Ovary (tissue), 9 donors: ENCODE data around the gene RIPOR3. TPM values are rescaled to one million over a fixed set of nuclear protein-coding genes. Genes with fewer than 3 reads are reported as not detected.
"Not testable (repeated sequence)": the region's sequence is repeated elsewhere in the genome, so short reads cannot be mapped to it uniquely, and the experiment has no call there.

Experiments
- DNase-seq, 5 donors: peaks; one replicate each; pipeline ENCODE4 v3.0.0-alpha.2; 2019 to 2020
- H3K27ac ChIP-seq, 2 donors: fragments of 200-600 bp; one replicate each; pipeline versions ENCODE4 v1.5.1 to v1.8.0; 2019 to 2022
- H3K27me3 ChIP-seq: fragments of 200-600 bp; one replicate; pipeline ENCODE4 v1.8.0; 2022
- H3K36me3 ChIP-seq: fragments of 200-600 bp; sonication (generic); one replicate; pipeline ENCODE4 v1.5.1; 2019
- H3K4me1 ChIP-seq: one replicate; pipeline ENCODE4 v1.8.1; 2013; ENCODE audit warnings: mild to moderate bottlenecking, moderate library complexity; ENCODE audit not compliant: insufficient read depth
- H3K4me3 ChIP-seq: fragments of 200-600 bp; sonication (generic); one replicate; pipeline ENCODE4 v1.5.1; 2017
- H3K9me3 ChIP-seq, 2 donors: fragments of 200-600 bp in 1 of 2; sonication (generic) in 1 of 2; one replicate each; pipeline versions ENCODE4 v1.5.1 to v1.8.1; 2013 to 2019; ENCODE audit warnings: mild to moderate bottlenecking in 1 of 2, moderate library complexity in 1 of 2
- CTCF ChIP-seq, 3 donors: fragments of 450-650 bp in 2 of 3; fragments of 200-600 bp in 1 of 3; IDR thresholded peaks; one replicate each; pipeline versions ENCODE4 v1.5.1 to v1.8.0; 2016 to 2022; ENCODE audit warnings: antibody characterized with exemption in 3 of 3, mild to moderate bottlenecking in 1 of 3
- EP300 ChIP-seq: sonication (generic); formaldehyde crosslinking; IDR thresholded peaks from one replicate; pipeline ENCODE4 v1.6.1; 2017; ENCODE audit warnings: antibody characterized with exemption
- POLR2A ChIP-seq: fragments of 450-650 bp; IDR thresholded peaks from one replicate; pipeline ENCODE4 v1.6.1; 2017; ENCODE audit warnings: antibody characterized with exemption, mild to moderate bottlenecking, moderate library complexity
- WGBS, 3 donors: extraction: QIAGEN DNeasy Blood & Tissue Kit in 1 of 3; methylation state at CpG; one replicate each; pipeline versions ENCODE4 v1.1.5 to v1.1.7; 2013 to 2017; 5-methylcytosine and 5-hydroxymethylcytosine counted together
- intact Hi-C, 4 donors: fragments of 100-400 bp; cut with DNase I; formaldehyde crosslinking; loops; one replicate each; pipeline versions ENCODE4 v1.11.0 to v1.15.1; 2022 to 2023
- polyA plus RNA-seq, 2 donors: library from polyadenylated mRNA; stranded (reverse); fragments of 200-250 nt in 1 of 2; fragments of 350-450 nt in 1 of 2; fragmentation: Illumina TruSeq in 1 of 2; extraction: RNeasy Lipid Tissue Mini Kit (QIAGEN cat#74804) in 1 of 2; gene quantifications; one replicate each; pipeline ENCODE4 v1.2.3, GENCODE V29; 2013 to 2014
- total RNA-seq, 7 donors: library from RNA; depleted of rRNA in 2 of 7; stranded (reverse); fragments of >200 nt in 2 of 7; fragmentation: NEBNext Ultra II Directional in 3 of 7; extraction: Animal tissue kit (Norgen Biotek cat#: 25700) in 3 of 7; gene quantifications; one replicate each; pipeline versions ENCODE4 v1.1.0 to v1.2.4, GENCODE V29; 2016 to 2023
- donor health status: DM: no; HTN: no; CAD: no; lungs with moderate emphysema.
- donor health status: DM: no; HTN: no; CAD: no.
- donor health status: Bipolar disorder and iron deficiency.
- donor health status: DM: yes; HTN: yes; CAD: no.
- donor health status: DM: no; HTN: no; CAD: no.
- donor health status: DM: yes; HTN: yes; CAD: no.

Gene RIPOR3
- total and polyA plus RNA-seq, 9 donors = 1.3 to 22.7 (median 8.0) TPM

GRCh38 chr20:50569864-50570836, 121.2 kb downstream of the RIPOR3 start:
- 82 to 87% (median 83%) methylated on average over 14 of the region's 14 CpGs for WGBS, 3 donors
- Histone ChIP-seq H3K9me3 (no peaks in the 10 kb centered on the region), H3K27ac (no peak overlapping the region), H3K4me3 (no peak overlapping the region), H3K36me3 (no peaks in the 10 kb centered on the region), H3K4me1 (peaks cover 13% of the 10 kb centered on the region), H3K27me3 (no peaks in the 10 kb centered on the region)
- intact Hi-C loops = loop anchor here in 3 of 4 donors (5.0 to 10.0 kb wide), 4 partner anchors 43 to 85 kb away; partner anchors contain the start of gene PTPN1 (in 1 of the 3)
- no peak for TF ChIP-seq EP300
- no peak for TF ChIP-seq POLR2A
- TF ChIP-seq CTCF (IDR thresholded peaks at IDR 0.05) = no peak
- DNase-seq = no peak

GRCh38 chr20:50569487-50569863, 121.9 kb downstream of the RIPOR3 start:
- H3K36me3 ChIP-seq, H3K27me3 ChIP-seq, H3K4me3 ChIP-seq, H3K27ac ChIP-seq, intact Hi-C loops, H3K9me3 ChIP-seq, DNase-seq: not testable (repeated sequence)
- H3K4me1 ChIP-seq = peaks cover 13% of the 10 kb centered on the region
- WGBS, 3 donors = 91 to 97% (median 96%) methylated on average over 7 of the region's 7 CpGs

GRCh38 chr20:50568549-50568942, 122.8 kb downstream of the RIPOR3 start:
- Histone ChIP-seq H3K27ac (no peak overlapping the region), H3K4me3 (no peak overlapping the region), H3K4me1 (peaks cover 13% of the 10 kb centered on the region), H3K9me3 (no peaks in the 10 kb centered on the region), H3K27me3 (no peaks in the 10 kb centered on the region), H3K36me3 (no peaks in the 10 kb centered on the region)
- TF ChIP-seq EP300 = no peak
- no peak for TF ChIP-seq CTCF (IDR thresholded peaks at IDR 0.05)
- 74 to 82% (median 82%) methylated on average over 11 of the region's 11 CpGs for WGBS, 3 donors
- intact Hi-C loops = no loop called here
- no peak for DNase-seq

- Histone ChIP-seq H3K27ac (no peak overlapping the region), H3K36me3 (no peaks in the 10 kb centered on the region), H3K27me3 (no peaks in the 10 kb centered on the region), H3K4me3 (no peak overlapping the region), H3K4me1 (peaks cover 10% of the 10 kb centered on the region), H3K9me3 (no peaks in the 10 kb centered on the region)
- 91 to 95% (median 95%) methylated on average over 18 of the region's 18 CpGs for WGBS, 3 donors
- TF ChIP-seq CTCF (IDR thresholded peaks at IDR 0.05) (no peak), POLR2A (no peak), EP300 (no peak)
- intact Hi-C loops = no loop called here
- DNase-seq = no peak
Observed at GRCh38 chr20:50567860-50568548, 123.3 kb downstream of the RIPOR3 start.

GRCh38 chr20:50565871-50566270, 125.5 kb downstream of the RIPOR3 start:
- no peak for DNase-seq
- Histone ChIP-seq H3K27me3 (no peaks in the 10 kb centered on the region), H3K4me1 (peaks cover 15% of the 10 kb centered on the region), H3K36me3 (no peaks in the 10 kb centered on the region), H3K9me3 (no peaks in the 10 kb centered on the region), H3K4me3 (no peak overlapping the region), H3K27ac (no peak overlapping the region)
- 91 to 95% (median 95%) methylated on average over 4 of the region's 4 CpGs for WGBS, 3 donors
- intact Hi-C loops = no loop called here
- no peak for TF ChIP-seq POLR2A
- TF ChIP-seq CTCF (IDR thresholded peaks at IDR 0.05) = no peak
- no peak for TF ChIP-seq EP300
